B cell (primary cell): Measurements from ENCODE around the gene NUP58. TPM values are rescaled to one million over a fixed set of nuclear protein-coding genes. Genes with fewer than 3 reads are reported as not detected.

ENCODE experiments used
- ATAC-seq: fragments of 200-7000 bp; cut with Tn5 transposase; one replicate; pipeline ENCODE4 v1.10.0; 2021; ENCODE audit warnings: low read depth, mild to moderate bottlenecking, moderate number of reproducible peaks, moderate library complexity
- CTCF ChIA-PET: fragments of 350-600 bp; sonication (Branson Sonifier 250); formaldehyde crosslinking; loops from one replicate; lab custom pipeline; 2021; ENCODE audit warnings: antibody characterized with exemption, inconsistent platforms; lab: Charles Lee
- POLR2A ChIA-PET: fragments of 350-600 bp; sonication (Branson Sonifier 250); formaldehyde crosslinking; loops from one replicate; lab custom pipeline; 2021; ENCODE audit warnings: antibody characterized with exemption; lab: Charles Lee
- DNase-seq: peaks from one replicate; pipeline ENCODE4 v3.0.0; 2013
- H2AFZ ChIP-seq: 2 replicates; pipeline ENCODE4 v1.6.1; 2012; ENCODE audit warnings: mild to moderate bottlenecking, low read depth, low read length; ENCODE audit not compliant: insufficient read depth, poor library complexity, severe bottlenecking
- H3K27ac ChIP-seq, 2 donors: 1 replicate in 1 of 2; 2 replicates in 1 of 2; pipeline ENCODE4 v1.5.1; 2012 to 2013; ENCODE audit warnings: low read length in 2 of 2, mild to moderate bottlenecking in 2 of 2, moderate library complexity in 1 of 2
- H3K27me3 ChIP-seq, 4 experiments: fragments of 200-600 bp in 1 of 4; sonication (generic) in 1 of 4; replicated peaks in 1 of 4; 1 replicate in 2 of 4; 2 replicates in 2 of 4; pipeline versions ENCODE4 v1.6.1 to v1.7.0; 2013 to 2016; ENCODE audit warnings: low read length in 3 of 4, mild to moderate bottlenecking in 2 of 4, mixed read lengths in 1 of 4, moderate library complexity in 1 of 4; ENCODE audit not compliant: insufficient read depth in 4 of 4, control insufficient read depth in 3 of 4; ENCODE audit errors: control extremely low read depth in 1 of 4
- H3K36me3 ChIP-seq, 2 experiments: replicated peaks in 1 of 2; 1 replicate in 1 of 2; 2 replicates in 1 of 2; pipeline versions ENCODE4 v1.6.1 to v1.7.1; 2013; ENCODE audit warnings: low read length in 1 of 2; ENCODE audit not compliant: insufficient read depth in 2 of 2, control insufficient read depth in 1 of 2; ENCODE audit errors: control extremely low read depth in 1 of 2, extremely low read depth in 1 of 2
- H3K4me1 ChIP-seq, 2 donors: fragments of 200-600 bp in 1 of 2; sonication (generic) in 1 of 2; 1 replicate in 1 of 2; 2 replicates in 1 of 2; pipeline versions ENCODE4 v1.5.1 to v1.6.1; 2013 to 2017; ENCODE audit warnings: low read length in 2 of 2; ENCODE audit not compliant: control insufficient read depth in 2 of 2, insufficient read depth in 2 of 2
- H3K4me2 ChIP-seq: replicated peaks from 2 replicates; pipeline ENCODE3; 2012; ENCODE audit warnings: mild to moderate bottlenecking, low read depth, low read length; ENCODE audit not compliant: poor library complexity, severe bottlenecking
- H3K4me3 ChIP-seq, 5 experiments: fragments of 200-600 bp in 1 of 5; sonication (generic) in 1 of 5; 1 replicate in 3 of 5; 2 replicates in 2 of 5; pipeline versions ENCODE4 v1.5.1 to v1.7.0; 2011 to 2016; ENCODE audit warnings: low read length in 4 of 5, mild to moderate bottlenecking in 4 of 5, low read depth in 2 of 5, control low read depth in 1 of 5, moderate library complexity in 1 of 5; ENCODE audit not compliant: insufficient read depth in 1 of 5; ENCODE audit errors: control extremely low read depth in 1 of 5, extremely low read depth in 1 of 5
- H3K79me2 ChIP-seq: fragments of 200-600 bp; sonication (generic); one replicate; pipeline ENCODE4 v1.6.0; 2016; ENCODE audit warnings: low read length; ENCODE audit not compliant: control insufficient read depth, insufficient read depth
- H3K9ac ChIP-seq: fragments of 200-600 bp; sonication (generic); 2 replicates; pipeline ENCODE4 v1.6.1; 2017; ENCODE audit warnings: mild to moderate bottlenecking, low read length, moderate library complexity
- H3K9me3 ChIP-seq, 3 donors: one replicate each; pipeline versions ENCODE4 v1.6.1 to v1.7.1; 2013; ENCODE audit warnings: low read length in 2 of 3; ENCODE audit not compliant: control insufficient read depth in 2 of 3, insufficient read depth in 1 of 3; ENCODE audit errors: control extremely low read depth in 1 of 3
- H4K20me1 ChIP-seq: 2 replicates; pipeline ENCODE4 v1.6.0; 2012; ENCODE audit warnings: mild to moderate bottlenecking, low read length; ENCODE audit not compliant: insufficient read depth, control insufficient read depth, poor library complexity, severe bottlenecking
- H3K27ac Mint-ChIP-seq: one replicate; pipeline ENCODE4 v1.8.0; 2021; ENCODE audit warnings: mixed read lengths
- H3K27me3 Mint-ChIP-seq: one replicate; pipeline ENCODE4 v1.8.0; 2021; ENCODE audit warnings: mixed read lengths
- H3K4me1 Mint-ChIP-seq: one replicate; pipeline ENCODE4 v1.8.0; 2021; ENCODE audit warnings: mixed read lengths
- H3K4me3 Mint-ChIP-seq: one replicate; pipeline ENCODE4 v1.8.0; 2021; ENCODE audit warnings: mixed read lengths
- H3K9me3 Mint-ChIP-seq: one replicate; pipeline ENCODE4 v1.8.0; 2022; ENCODE audit warnings: mixed read lengths; ENCODE audit not compliant: insufficient read depth
- EZH2 ChIP-seq: IDR thresholded peaks from 2 replicates; pipeline ENCODE4 v1.6.1; 2012; ENCODE audit warnings: borderline replicate concordance, low read depth, mild to moderate bottlenecking, moderate library complexity, low read length; ENCODE audit not compliant: insufficient read depth, poor library complexity, severe bottlenecking
- WGBS: methylation state at CpG from one replicate; pipeline ENCODE4 v1.1.5; 2013; ENCODE audit warnings: missing lambda C conversion rate; ENCODE audit not compliant: insufficient coverage; 5-methylcytosine and 5-hydroxymethylcytosine counted together
- intact Hi-C: fragments of 100-400 bp; cut with micrococcal nuclease; formaldehyde crosslinking; loops from one replicate; pipeline ENCODE4 v1.10.0; 2022
- polyA plus RNA-seq: library from polyadenylated mRNA; depleted of rRNA; stranded (reverse); fragments of >200 nt; gene quantifications from 2 replicates; pipeline ENCODE4 v1.2.3, GENCODE V29; 2012
- total RNA-seq, 2 donors: library from RNA; stranded (reverse); fragments of 120-200 nt in 1 of 2; gene quantifications; 1 replicate in 1 of 2; 2 replicates in 1 of 2; pipeline versions ENCODE4 v1.2.3 to v1.2.4, GENCODE V29; 2013 to 2022
- TF ChIP-seq, protein P1 (sequence below): fragments of 200-600 bp; IDR thresholded peaks from one replicate; pipeline ENCODE4 v1.8.0; 2022; ENCODE audit warnings: antibody characterized with exemption, mild to moderate bottlenecking

NUP58 gene
- total and polyA plus RNA-seq, 2 donors (not counting 1 experiment from before 2014, with no cell fraction given) = 11.8 to 41.0 TPM

DNA sequence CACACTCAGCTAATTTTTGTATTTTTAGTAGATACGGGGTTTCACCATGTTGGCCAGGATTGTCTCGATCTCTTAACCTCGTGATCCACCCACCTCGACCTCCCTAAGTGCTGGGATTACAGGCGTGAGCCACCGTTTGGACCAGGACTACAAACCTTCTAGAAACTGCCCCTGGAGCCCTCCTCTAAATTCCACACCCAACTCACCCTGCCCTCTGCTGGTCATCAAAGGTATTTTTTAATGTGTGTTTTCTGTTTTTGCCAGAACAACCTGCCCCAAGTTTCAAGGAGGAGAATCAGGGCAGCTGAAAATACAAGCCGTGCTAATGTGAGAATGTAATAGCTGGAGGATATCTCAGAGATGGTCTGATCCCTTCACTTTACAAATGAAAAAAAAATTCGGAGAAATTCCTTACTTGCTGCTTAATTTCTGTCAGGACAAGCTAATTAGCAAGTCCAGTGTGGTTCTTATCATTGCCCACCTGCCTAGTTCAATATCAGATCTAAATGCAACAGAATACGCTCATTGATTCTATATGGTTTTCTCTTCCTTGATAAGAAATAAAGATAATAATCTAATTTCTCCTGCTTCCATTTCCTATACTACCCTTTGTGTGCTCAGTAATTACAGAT lies 74.4 kb downstream of the NUP58 start:
- ATAC-seq = no peak
- H3K27me3 Mint-ChIP-seq = peaks cover 62% of the 10 kb centered on the region
- POLR2A ChIA-PET = no interaction called here

More for the DNA sequence above, 74.4 kb downstream of the NUP58 start:
- TF ChIP-seq EZH2 = no peak
- TF ChIP-seq, protein P1, sequence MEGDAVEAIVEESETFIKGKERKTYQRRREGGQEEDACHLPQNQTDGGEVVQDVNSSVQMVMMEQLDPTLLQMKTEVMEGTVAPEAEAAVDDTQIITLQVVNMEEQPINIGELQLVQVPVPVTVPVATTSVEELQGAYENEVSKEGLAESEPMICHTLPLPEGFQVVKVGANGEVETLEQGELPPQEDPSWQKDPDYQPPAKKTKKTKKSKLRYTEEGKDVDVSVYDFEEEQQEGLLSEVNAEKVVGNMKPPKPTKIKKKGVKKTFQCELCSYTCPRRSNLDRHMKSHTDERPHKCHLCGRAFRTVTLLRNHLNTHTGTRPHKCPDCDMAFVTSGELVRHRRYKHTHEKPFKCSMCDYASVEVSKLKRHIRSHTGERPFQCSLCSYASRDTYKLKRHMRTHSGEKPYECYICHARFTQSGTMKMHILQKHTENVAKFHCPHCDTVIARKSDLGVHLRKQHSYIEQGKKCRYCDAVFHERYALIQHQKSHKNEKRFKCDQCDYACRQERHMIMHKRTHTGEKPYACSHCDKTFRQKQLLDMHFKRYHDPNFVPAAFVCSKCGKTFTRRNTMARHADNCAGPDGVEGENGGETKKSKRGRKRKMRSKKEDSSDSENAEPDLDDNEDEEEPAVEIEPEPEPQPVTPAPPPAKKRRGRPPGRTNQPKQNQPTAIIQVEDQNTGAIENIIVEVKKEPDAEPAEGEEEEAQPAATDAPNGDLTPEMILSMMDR = peak; percentile 81
- DNase-seq = peak; percentile 64
- Histone ChIP-seq H3K79me2 (no peaks in the 10 kb centered on the region), H3K4me2 (no peak overlapping the region), H3K36me3 (no peaks in the 10 kb centered on the region), H3K4me3 (no peak overlapping the region), H3K27ac (no peak overlapping the region), H3K4me1 (peaks cover 7 to 11% of the 10 kb centered on the region in 2 donors), H3K9me3 (peaks cover 0 to 4% (median 0%) of the 10 kb centered on the region in 3 donors), H2AFZ (no peak overlapping the region), H3K27me3 (peaks cover 0 to 38% (median 19%) of the 10 kb centered on the region in 4 experiments), H3K9ac (no peak overlapping the region), H4K20me1 (no peaks in the 10 kb centered on the region)
- H3K4me1 Mint-ChIP-seq = peaks cover 13% of the 10 kb centered on the region
- intact Hi-C loops = loop anchor here (1.0 kb wide), 2 partner anchors 143 to 381 kb away; no protein-coding TSS in a partner anchor
- CTCF ChIA-PET = interaction anchor here (0.6 to 3.7 kb wide), 17 partner anchors 9 to 380 kb away, joined by 3 to 23 read pairs (median 4); no protein-coding TSS in a partner anchor
- no peak overlapping the region for H3K4me3 Mint-ChIP-seq
- H3K27ac Mint-ChIP-seq = no peak overlapping the region
- WGBS = 13% methylated on average over 4 of the region's 9 CpGs
- no peaks in the 10 kb centered on the region for H3K9me3 Mint-ChIP-seq
